Right ventricle myocardium inferior (tissue), 1 donor: Measurements from ENCODE around the gene KRTAP5-2. TPM values are rescaled to one million over a fixed set of nuclear protein-coding genes. Genes with fewer than 3 reads are reported as not detected.
A peak's percentile ranks its signal among the peaks of the same experiment; 100 is the strongest.

Experiments used
- ATAC-seq: fragments of 200-7000 bp; cut with Tn5 transposase; one replicate; pipeline ENCODE4 v1.9.1; 2020; ENCODE audit warnings: mild to moderate bottlenecking, moderate library complexity
- DNase-seq: peaks from one replicate; pipeline ENCODE4 v3.0.0; 2021; ENCODE audit errors: missing footprints
- intact Hi-C: fragments of 100-400 bp; cut with DNase I; formaldehyde crosslinking; loops from one replicate; pipeline ENCODE4 v1.11.0; 2022
- total RNA-seq: library from RNA; stranded (reverse); fragmentation: NEBNext Ultra II Directional; extraction: Animal tissue kit (Norgen Biotek cat#: 25700); gene quantifications from one replicate; pipeline ENCODE4 v1.2.1, GENCODE V29; 2021
- donor health status: DM: no; HTN: yes; CAD: no; lungs with severe emphysema.

The KRTAP5-2 gene
- total RNA-seq, 1 donor from 2014 or later: not detected

DNA sequence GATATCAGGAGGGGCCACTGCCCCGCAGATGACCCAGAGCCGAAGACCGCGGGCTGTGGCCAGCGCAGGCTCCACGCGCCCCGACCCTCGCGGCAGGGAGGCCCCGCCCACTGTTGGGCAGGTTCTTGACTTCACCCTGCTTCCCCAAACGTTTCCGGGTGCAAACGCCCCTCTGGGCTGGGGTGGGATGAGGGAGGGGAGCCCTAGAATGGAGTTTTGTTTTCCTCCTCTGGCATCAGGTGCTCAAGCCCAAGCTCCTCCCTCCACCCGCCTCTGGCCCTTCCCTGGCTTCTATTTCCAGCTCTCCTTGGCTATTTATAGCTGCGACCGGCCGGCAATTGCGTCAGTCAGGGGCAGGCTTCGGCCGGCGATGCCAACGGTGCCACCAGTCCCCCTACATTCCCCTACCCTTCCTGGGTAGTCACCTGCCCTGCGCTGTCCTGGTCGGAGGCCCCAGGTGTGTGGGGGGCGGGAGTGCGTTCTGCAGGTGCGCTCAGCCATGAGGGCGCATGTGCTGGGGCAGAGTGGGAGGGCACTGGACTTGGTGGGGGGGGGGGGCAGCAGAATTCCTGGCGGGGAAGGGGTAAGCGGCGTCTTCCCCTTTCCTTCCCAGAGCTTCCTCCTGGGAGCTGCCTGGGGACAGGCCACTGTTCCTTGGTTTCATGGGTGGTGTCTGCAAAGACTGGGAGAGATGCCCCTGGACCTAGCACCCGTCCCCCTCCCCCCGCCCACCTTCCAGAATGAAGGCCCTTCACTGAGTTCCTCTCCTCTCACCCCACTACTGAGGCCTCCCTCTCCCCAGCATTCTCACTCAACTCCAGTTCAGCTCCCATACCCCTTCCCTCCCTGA lies 49.6 kb downstream of the KRTAP5-2 start:
- intact Hi-C loops: no loop called here
- ATAC-seq: peak; percentile 77

DNA sequence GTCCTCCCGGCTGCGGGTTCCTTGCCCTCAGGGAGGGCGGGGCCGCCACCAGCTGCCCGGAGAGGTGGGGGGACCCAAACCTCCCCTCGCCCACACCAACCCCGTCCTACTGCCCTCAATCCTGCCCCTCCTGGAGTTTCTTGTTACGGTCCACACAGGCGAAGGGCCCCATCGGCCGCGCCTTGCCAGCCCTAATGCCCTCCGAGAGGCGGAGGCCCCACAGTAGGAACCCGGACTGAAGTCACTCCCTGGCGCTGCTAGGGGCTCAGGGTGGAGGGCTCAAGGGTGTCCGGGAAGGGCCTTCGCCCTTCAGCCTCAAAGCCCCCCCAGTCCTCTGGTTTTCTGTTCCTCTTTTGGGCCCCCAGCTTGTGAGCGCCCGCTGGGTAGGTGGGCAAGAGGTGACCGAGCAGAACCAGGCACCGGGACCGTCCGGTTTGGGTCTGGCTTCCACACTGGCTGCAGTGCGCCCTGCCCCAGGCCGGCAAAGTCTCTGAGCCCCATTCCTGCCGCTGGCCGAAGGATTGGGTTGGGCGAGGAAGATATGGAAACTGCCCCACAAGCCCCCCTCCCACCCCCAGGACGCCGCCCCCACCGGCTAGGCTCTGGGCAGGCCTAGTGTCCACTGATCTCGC lies 50.5 kb downstream of the KRTAP5-2 start:
- peak; percentile 23 for DNase-seq
- intact Hi-C loops: no loop called here
- ATAC-seq: peak; percentile 6

More for the DNA sequence above, 49.6 kb downstream of the KRTAP5-2 start:
- DNase-seq: peak; percentile 74

Other genes starting within 250 kb of the KRTAP5-2 start
- gene BRSK2, start 208.4 kb downstream of the KRTAP5-2 start, total RNA-seq: 1.4 TPM
- gene MOB2, start 111.5 kb downstream of the KRTAP5-2 start, total RNA-seq: 48.7 TPM
- 10.5 TPM for gene DUSP8, start 26.0 kb downstream of the KRTAP5-2 start, total RNA-seq
- not detected for gene KRTAP5-1, start 13.0 kb downstream of the KRTAP5-2 start, total RNA-seq
- gene KRTAP5-3, start 10.2 kb upstream of the KRTAP5-2 start, total RNA-seq: not detected
- gene KRTAP5-4, start 23.8 kb upstream of the KRTAP5-2 start, total RNA-seq: not detected
- not detected for gene KRTAP5-5, start 31.5 kb upstream of the KRTAP5-2 start, total RNA-seq
- gene KRTAP5-6, start 98.9 kb upstream of the KRTAP5-2 start, total RNA-seq: not detected
- 0.92 TPM for gene IFITM10, start 152.3 kb upstream of the KRTAP5-2 start, total RNA-seq
- 957 TPM for gene CTSD, start 165.6 kb upstream of the KRTAP5-2 start, total RNA-seq
- not detected for gene SYT8, start 236.7 kb upstream of the KRTAP5-2 start, total RNA-seq
- gene TNNI2, start 240.7 kb upstream of the KRTAP5-2 start, total RNA-seq: 0.35 TPM